Measurements from ENCODE around the gene HAND2. TPM values are rescaled to one million over a fixed set of nuclear protein-coding genes. Genes with fewer than 3 reads are reported as not detected.
A peak's percentile ranks its signal among the peaks of the same experiment; 100 is the strongest.

Gene HAND2
- total and polyA plus RNA-seq, 4 donors, result 0.06 to 0.77 (median 0.21) TPM

DNA sequence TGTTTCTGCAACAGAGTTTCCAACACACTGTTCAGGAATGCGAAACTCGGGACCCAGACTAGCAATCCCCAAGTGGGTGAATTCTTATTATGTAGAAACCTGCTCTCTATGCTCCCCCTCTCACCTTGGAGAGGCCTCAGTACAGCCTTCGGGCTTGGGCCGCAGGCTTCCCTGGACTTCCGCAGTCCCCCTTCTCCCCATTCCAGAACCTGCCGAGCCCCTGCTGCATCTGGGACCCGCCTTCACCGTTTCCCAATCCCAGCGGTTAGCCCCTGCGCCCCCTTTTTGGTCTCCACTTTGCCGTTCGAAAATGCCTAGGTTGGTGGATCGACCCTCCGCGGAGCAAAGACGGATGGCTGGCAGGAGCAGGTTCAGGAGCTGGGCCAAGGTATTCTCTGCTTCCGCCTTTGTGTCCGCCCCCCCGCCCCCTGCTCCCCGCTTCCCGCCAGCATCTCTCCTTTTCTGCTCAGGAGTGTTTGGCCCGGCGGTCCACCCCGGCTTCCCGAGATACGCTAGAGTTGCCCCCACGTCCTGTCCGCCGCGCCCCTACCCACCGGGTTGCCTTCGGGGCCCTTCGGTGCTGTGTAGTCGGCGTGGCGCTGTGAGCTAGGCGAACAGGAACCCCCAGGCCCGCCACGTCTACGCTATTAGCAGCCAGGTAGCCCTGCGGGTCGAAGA lies 11.5 kb downstream of the HAND2 start:
- no peak for ATAC-seq (ENCODE audit: insufficient read depth, low FRiP score)
- Histone ChIP-seq H3K27ac (ENCODE audit: low read depth in 1 of 2, low read length in 1 of 2) (peak overlapping the region in 1 of 2 donors; percentile 95), H3K9ac (ENCODE audit: insufficient read depth in 1 of 2, low read length in 2 of 2) (no peak overlapping the region), H3K9me3 (ENCODE audit: control insufficient read depth in 4 of 4, insufficient read depth in 3 of 4, low read length in 3 of 4) (peaks cover 0 to 20% (median 0%) of the 10 kb centered on the region in 4 donors), H3K4me1 (ENCODE audit: control insufficient read depth in 5 of 5, insufficient read depth in 5 of 5, low read length in 5 of 5) (peaks cover 0 to 29% (median 7%) of the 10 kb centered on the region in 5 donors), H3K4me3 (no peak overlapping the region), H3K27me3 (ENCODE audit: control insufficient read depth in 3 of 3, insufficient read depth in 3 of 3, low read length in 2 of 3) (peaks cover 4 to 100% (median 95%) of the 10 kb centered on the region in 3 donors), H3K36me3 (ENCODE audit: control insufficient read depth in 4 of 4, insufficient read depth in 4 of 4, low read length in 4 of 4) (no peaks in the 10 kb centered on the region)
- WGBS, 2 donors, result 4 to 9% methylated on average over 42 of the region's 42 CpGs
- TF ChIP-seq, protein P1, sequence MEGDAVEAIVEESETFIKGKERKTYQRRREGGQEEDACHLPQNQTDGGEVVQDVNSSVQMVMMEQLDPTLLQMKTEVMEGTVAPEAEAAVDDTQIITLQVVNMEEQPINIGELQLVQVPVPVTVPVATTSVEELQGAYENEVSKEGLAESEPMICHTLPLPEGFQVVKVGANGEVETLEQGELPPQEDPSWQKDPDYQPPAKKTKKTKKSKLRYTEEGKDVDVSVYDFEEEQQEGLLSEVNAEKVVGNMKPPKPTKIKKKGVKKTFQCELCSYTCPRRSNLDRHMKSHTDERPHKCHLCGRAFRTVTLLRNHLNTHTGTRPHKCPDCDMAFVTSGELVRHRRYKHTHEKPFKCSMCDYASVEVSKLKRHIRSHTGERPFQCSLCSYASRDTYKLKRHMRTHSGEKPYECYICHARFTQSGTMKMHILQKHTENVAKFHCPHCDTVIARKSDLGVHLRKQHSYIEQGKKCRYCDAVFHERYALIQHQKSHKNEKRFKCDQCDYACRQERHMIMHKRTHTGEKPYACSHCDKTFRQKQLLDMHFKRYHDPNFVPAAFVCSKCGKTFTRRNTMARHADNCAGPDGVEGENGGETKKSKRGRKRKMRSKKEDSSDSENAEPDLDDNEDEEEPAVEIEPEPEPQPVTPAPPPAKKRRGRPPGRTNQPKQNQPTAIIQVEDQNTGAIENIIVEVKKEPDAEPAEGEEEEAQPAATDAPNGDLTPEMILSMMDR (IDR thresholded peaks at IDR 0.05; ENCODE audit: control extremely low read depth, extremely low read depth), result no peak
- DNase-seq, result no peak

DNA sequence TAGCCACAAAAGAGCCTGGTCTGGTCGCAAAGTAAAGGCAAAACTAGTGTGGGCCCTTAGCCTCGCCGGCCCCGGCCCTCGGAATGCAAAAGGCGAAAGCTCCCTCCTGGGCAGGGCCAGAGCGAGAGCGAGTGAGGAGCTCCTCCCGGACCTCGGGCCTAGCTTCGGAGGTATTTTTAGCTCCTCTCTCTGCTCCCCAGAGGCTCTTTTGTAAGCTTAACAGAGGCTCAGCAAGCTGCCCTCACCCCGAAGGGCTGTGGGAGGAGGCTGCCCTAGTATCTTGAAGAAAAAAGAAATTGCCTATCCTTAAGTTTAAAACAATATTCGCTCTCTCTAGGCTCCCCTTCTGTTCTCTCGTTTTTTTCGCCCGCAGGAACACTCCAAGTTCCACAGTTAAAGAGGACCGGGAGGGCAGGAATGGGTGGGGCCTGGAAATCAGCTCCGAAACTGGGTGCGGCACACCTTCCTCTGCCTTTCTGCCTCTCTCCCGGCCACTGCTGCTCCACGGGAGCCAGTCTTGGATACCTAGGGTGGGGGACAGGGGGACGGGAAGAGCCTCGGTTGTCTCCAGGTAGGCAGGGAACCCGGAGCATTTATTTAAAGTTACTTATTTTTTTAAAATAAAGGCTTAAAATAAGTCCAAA lies 12.1 kb downstream of the HAND2 start:
- DNase-seq (peak in 1 of 3 donors; percentile 47), ATAC-seq (ENCODE audit: insufficient read depth, low FRiP score) (no peak)
- Histone ChIP-seq H3K4me3 (no peak overlapping the region), H3K36me3 (ENCODE audit: control insufficient read depth in 4 of 4, insufficient read depth in 4 of 4, low read length in 4 of 4) (no peaks in the 10 kb centered on the region), H3K27me3 (ENCODE audit: control insufficient read depth in 3 of 3, insufficient read depth in 3 of 3, low read length in 2 of 3) (peaks cover 4 to 100% (median 95%) of the 10 kb centered on the region in 3 donors), H3K9me3 (ENCODE audit: control insufficient read depth in 4 of 4, insufficient read depth in 3 of 4, low read length in 3 of 4) (peaks cover 0 to 14% (median 0%) of the 10 kb centered on the region in 4 donors), H3K27ac (ENCODE audit: low read depth in 1 of 2, low read length in 1 of 2) (peak overlapping the region in 1 of 2 donors; percentile 95), H3K9ac (ENCODE audit: insufficient read depth in 1 of 2, low read length in 2 of 2) (no peak overlapping the region), H3K4me1 (ENCODE audit: control insufficient read depth in 5 of 5, insufficient read depth in 5 of 5, low read length in 5 of 5) (peaks cover 0 to 29% (median 7%) of the 10 kb centered on the region in 5 donors)
- WGBS, 2 donors, result 8 to 9% methylated on average over 24 of the region's 24 CpGs
- TF ChIP-seq, protein P1 (IDR thresholded peaks at IDR 0.05; ENCODE audit: control extremely low read depth, extremely low read depth), result no peak

DNA sequence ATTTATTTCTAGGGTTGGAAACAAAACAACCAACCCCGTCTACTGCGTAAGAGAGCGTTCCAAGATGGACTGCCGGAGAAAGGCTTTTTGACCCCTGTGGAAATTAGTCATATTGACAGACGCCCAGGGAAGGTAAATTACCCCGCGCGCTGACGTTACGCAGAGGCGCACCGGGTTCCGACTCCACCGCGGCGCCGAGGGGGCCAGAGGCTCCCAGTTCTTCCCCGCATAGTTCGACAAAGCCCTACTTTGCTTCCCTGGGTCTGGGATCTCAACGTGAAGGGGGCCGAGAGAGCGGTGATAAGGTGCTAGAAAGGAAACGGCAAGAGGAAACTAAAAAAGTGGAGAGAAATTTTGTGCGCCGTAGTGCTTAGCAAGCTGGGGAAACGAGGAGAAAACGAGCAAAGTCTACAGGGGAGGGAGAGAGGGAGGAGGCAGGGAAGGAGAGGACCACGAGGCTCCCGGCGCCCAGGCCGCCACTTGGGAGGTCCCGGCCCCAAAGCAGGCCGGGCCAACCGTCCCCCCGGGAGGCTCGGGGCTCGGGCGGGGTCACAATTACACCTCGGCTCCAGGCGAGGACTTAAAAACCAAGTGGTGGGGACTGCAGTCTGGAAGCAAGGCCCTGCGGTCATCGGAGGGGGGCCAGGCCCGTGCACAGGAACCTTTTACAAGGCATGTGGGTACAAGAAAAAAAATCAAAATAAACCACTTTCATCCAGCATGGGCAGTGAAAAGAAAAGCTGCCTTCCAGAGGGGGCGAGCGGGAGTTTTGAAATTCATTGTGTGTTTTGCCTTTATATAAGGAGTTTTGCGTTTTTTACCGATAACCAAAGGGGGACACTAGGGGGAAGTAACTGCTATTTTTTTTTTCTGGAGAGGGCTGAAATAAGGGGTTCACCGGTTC lies 13.2 kb downstream of the HAND2 start:
- no peak for ATAC-seq (ENCODE audit: insufficient read depth, low FRiP score)
- no peak overlapping the region for H3K4me3 ChIP-seq
- TF ChIP-seq, protein P1 (IDR thresholded peaks at IDR 0.05; ENCODE audit: control extremely low read depth, extremely low read depth), result no peak

More for the DNA sequence above, 13.2 kb downstream of the HAND2 start:
- no peak overlapping the region for H3K9ac ChIP-seq (ENCODE audit: insufficient read depth in 1 of 2, low read length in 2 of 2)
- H3K27me3 ChIP-seq (ENCODE audit: control insufficient read depth in 3 of 3, insufficient read depth in 3 of 3, low read length in 2 of 3), result peaks cover 9 to 100% (median 98%) of the 10 kb centered on the region in 3 donors
- no peaks in the 10 kb centered on the region for H3K36me3 ChIP-seq (ENCODE audit: control insufficient read depth in 4 of 4, insufficient read depth in 4 of 4, low read length in 4 of 4)
- H3K4me1 ChIP-seq (ENCODE audit: control insufficient read depth in 5 of 5, insufficient read depth in 5 of 5, low read length in 5 of 5), result peaks cover 0 to 20% (median 5%) of the 10 kb centered on the region in 5 donors
- peak in 2 of 3 donors; percentile 47 to 62 for DNase-seq
- peak overlapping the region in 1 of 2 donors; percentile 95 for H3K27ac ChIP-seq (ENCODE audit: low read depth in 1 of 2, low read length in 1 of 2)
- peaks cover 0 to 10% (median 0%) of the 10 kb centered on the region in 4 donors for H3K9me3 ChIP-seq (ENCODE audit: control insufficient read depth in 4 of 4, insufficient read depth in 3 of 4, low read length in 3 of 4)
- 5 to 7% methylated on average over 48 of the region's 48 CpGs for WGBS, 2 donors
